SK-N-SH (cell line): ENCODE data around the gene PLAGL1.

ENCODE experiments used
- EP300 ChIP-seq, 2 experiments: IDR thresholded peaks; 2 replicates each; pipeline versions ENCODE4 v1.4.0 to v1.6.1; 2012; ENCODE audit warnings: borderline replicate concordance in 1 of 2, low read depth in 1 of 2, low read length in 1 of 2
- FOXJ3 ChIP-seq: sonication (generic); formaldehyde crosslinking; IDR thresholded peaks from 2 replicates; pipeline ENCODE4 v1.5.1; 2020; ENCODE audit warnings: mild to moderate bottlenecking, missing genetic modification reagents
- FOXM1 ChIP-seq: IDR thresholded peaks from 2 replicates; pipeline ENCODE4 v1.4.0; 2012; ENCODE audit warnings: low read depth, mild to moderate bottlenecking
- JUND ChIP-seq: IDR thresholded peaks from 2 replicates; pipeline ENCODE4 v1.4.0; 2012
- MXI1 ChIP-seq: IDR thresholded peaks from 2 replicates; pipeline ENCODE4 v1.6.1; 2012; ENCODE audit warnings: mild to moderate bottlenecking, low read depth, low read length, improper control_type of control experiment
- NFIC ChIP-seq: IDR thresholded peaks from 2 replicates; pipeline ENCODE4 v1.4.0; 2012; ENCODE audit warnings: borderline replicate concordance
- POLR2AphosphoS5 ChIP-seq: IDR thresholded peaks from 2 replicates; pipeline ENCODE4 v1.6.1; 2012; ENCODE audit warnings: low read depth, low read length
- TF ChIP-seq, protein P1 (sequence below): fragments of 200-600 bp; sonication (generic); IDR thresholded peaks from 2 replicates; pipeline ENCODE4 v1.6.1; 2017; ENCODE audit warnings: antibody characterized with exemption, mild to moderate bottlenecking, moderate library complexity
- TF ChIP-seq, protein P2 (sequence below): IDR thresholded peaks from 2 replicates; pipeline ENCODE4 v1.4.0; 2012; ENCODE audit warnings: low read depth

DNA sequence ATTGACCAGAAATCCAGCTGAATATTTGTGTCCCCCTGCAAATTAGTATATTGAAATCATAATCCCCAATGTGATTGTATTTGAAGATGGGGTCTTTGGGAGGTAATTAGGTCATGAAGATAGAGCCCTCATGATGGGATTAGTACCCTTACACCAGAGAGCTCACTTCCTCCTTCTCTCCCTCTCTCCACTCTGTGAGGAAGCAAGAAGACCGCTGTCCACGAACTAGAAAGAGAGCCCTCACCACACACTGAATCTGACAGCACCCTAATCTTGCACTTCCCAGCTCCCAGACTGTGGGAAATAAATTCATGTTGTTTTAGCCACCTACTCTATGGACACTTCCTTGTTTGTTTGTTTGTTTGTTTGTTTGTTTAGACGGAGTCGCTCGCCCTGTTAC lies 11.9 kb upstream of the PLAGL1 start:
- TF ChIP-seq FOXM1 (no peak), MXI1 (no peak), NFIC (no peak), EP300 (IDR thresholded peaks at IDR 0.05; ENCODE audit: borderline replicate concordance in 1 of 2, low read depth in 1 of 2, low read length in 1 of 2) (no peak), FOXJ3 (CRISPR knock-in tag) (no peak), POLR2AphosphoS5 (no peak), JUND (no peak)
- TF ChIP-seq, protein P1, sequence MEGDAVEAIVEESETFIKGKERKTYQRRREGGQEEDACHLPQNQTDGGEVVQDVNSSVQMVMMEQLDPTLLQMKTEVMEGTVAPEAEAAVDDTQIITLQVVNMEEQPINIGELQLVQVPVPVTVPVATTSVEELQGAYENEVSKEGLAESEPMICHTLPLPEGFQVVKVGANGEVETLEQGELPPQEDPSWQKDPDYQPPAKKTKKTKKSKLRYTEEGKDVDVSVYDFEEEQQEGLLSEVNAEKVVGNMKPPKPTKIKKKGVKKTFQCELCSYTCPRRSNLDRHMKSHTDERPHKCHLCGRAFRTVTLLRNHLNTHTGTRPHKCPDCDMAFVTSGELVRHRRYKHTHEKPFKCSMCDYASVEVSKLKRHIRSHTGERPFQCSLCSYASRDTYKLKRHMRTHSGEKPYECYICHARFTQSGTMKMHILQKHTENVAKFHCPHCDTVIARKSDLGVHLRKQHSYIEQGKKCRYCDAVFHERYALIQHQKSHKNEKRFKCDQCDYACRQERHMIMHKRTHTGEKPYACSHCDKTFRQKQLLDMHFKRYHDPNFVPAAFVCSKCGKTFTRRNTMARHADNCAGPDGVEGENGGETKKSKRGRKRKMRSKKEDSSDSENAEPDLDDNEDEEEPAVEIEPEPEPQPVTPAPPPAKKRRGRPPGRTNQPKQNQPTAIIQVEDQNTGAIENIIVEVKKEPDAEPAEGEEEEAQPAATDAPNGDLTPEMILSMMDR = no peak
- TF ChIP-seq, protein P2, sequence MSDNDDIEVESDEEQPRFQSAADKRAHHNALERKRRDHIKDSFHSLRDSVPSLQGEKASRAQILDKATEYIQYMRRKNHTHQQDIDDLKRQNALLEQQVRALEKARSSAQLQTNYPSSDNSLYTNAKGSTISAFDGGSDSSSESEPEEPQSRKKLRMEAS = no peak
